Tibial nerve (tissue), 4 donors: Measurements from ENCODE around the gene HRH2.

Experiments used
- CTCF ChIP-seq, 5 experiments: fragments of 200-600 bp in 3 of 5; fragments of 450-650 bp in 2 of 5; sonication (generic) in 3 of 5; IDR thresholded peaks; one replicate each; pipeline ENCODE4 v1.5.1; 2016 to 2019; ENCODE audit warnings: antibody characterized with exemption in 5 of 5, mild to moderate bottlenecking in 3 of 5, moderate library complexity in 2 of 5
- EP300 ChIP-seq, 2 donors: sonication (generic); formaldehyde crosslinking; IDR thresholded peaks; one replicate each; pipeline ENCODE4 v1.6.1; 2017; ENCODE audit warnings: antibody characterized with exemption in 2 of 2, mild to moderate bottlenecking in 1 of 2
- POLR2A ChIP-seq, 2 donors: fragments of 450-650 bp; IDR thresholded peaks; one replicate each; pipeline ENCODE4 v1.6.1; 2017; ENCODE audit warnings: antibody characterized with exemption in 2 of 2, mild to moderate bottlenecking in 2 of 2, moderate library complexity in 2 of 2

- TF ChIP-seq CTCF (IDR thresholded peaks at IDR 0.05) (no peak), POLR2A (IDR thresholded peaks at IDR 0.05) (no peak), EP300 (IDR thresholded peaks at IDR 0.05) (no peak)
These were observed 29.2 kb upstream of the HRH2 start for GRCh38 chr5:175628668-175629067.
